ENCODE results near the gene GAGE12J. TPM values are rescaled to one million over a fixed set of nuclear protein-coding genes. Genes with fewer than 3 reads are reported as not detected.

The GAGE12J gene
- total and polyA plus RNA-seq, 9 of the 15 experiments (the other 6 are each of a cell fraction or from before 2014, with no cell fraction given), result 0.20 to 0.84 (median 0.64) TPM; not detected in 5

GRCh38 chrX:49290215-49290614 is 31.6 kb upstream of the GAGE12J start (continued):
- TF ChIP-seq, protein P1, sequence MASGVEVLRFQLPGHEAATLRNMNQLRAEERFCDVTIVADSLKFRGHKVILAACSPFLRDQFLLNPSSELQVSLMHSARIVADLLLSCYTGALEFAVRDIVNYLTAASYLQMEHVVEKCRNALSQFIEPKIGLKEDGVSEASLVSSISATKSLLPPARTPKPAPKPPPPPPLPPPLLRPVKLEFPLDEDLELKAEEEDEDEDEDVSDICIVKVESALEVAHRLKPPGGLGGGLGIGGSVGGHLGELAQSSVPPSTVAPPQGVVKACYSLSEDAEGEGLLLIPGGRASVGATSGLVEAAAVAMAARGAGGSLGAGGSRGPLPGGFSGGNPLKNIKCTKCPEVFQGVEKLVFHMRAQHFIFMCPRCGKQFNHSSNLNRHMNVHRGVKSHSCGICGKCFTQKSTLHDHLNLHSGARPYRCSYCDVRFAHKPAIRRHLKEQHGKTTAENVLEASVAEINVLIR (CRISPR knock-in tag; IDR thresholded peaks at IDR 0.05), result no peak

- ChIA-PET CTCF (ENCODE audit: low intra/inter-chr PET ratio) (interaction anchor here (0.5 to 1.6 kb wide), 2 partner anchors 463 to 777 kb away, joined by 3 read pairs; no protein-coding TSS in a partner anchor), POLR2A (interaction anchor here (0.6 kb wide), 1 partner anchor 18 kb away, joined by 4 read pairs; no protein-coding TSS in a partner anchor)
- DNase-seq (ENCODE audit: extremely low read depth in 1 of 4, low spot score in 3 of 4) (peak; percentile 58 to 86 (median 64)), ATAC-seq (peak; percentile 98), FAIRE-seq (peak; percentile 97)
- peaks cover 4 to 13% of the 10 kb centered on the region in 2 experiments; a peak in 4 of 5 replicates for H3K4me1 ChIP-seq (replicated peaks in 1 of 2; ENCODE audit: control insufficient read depth in 2 of 2, insufficient read depth in 2 of 2, low read length in 2 of 2)
- no peak overlapping the region; a peak in 1 of 4 replicates for H3K9ac ChIP-seq (ENCODE audit: insufficient read depth in 1 of 2, low read depth in 2 of 2, low read length in 2 of 2)
- H3K9me1 ChIP-seq (ENCODE audit: control insufficient read depth, insufficient read depth, low read length), result no peaks in the 10 kb centered on the region
- no peaks in the 10 kb centered on the region for H3K9me3 ChIP-seq (replicated peaks; ENCODE audit: control insufficient read depth, insufficient read depth, low read depth, low read length)
- WGBS (ENCODE audit: insufficient coverage, low coverage, missing lambda C conversion rate), result 6% methylated on average over 11 of the region's 11 CpGs
- no TSS peak for BruUV-seq (replicated peaks)
- H3K27ac ChIP-seq (ENCODE audit: extremely low read depth, low read depth, low read length), result no peak overlapping the region
- H3K36me3 ChIP-seq (ENCODE audit: control insufficient read depth, insufficient read depth, low read length), result no peaks in the 10 kb centered on the region
- intact Hi-C loops (cut with micrococcal nuclease) (loop anchor here (2.0 to 5.0 kb wide), 3 partner anchors 345 to 546 kb away; no protein-coding TSS in a partner anchor), in situ Hi-C loops (cut with MboI) (loop anchor here (10.0 kb wide), 1 partner anchor 243 kb away; the partner anchor contains the start of gene GAGE12C)
- no peaks in the 10 kb centered on the region for H4K20me1 ChIP-seq (replicated peaks; ENCODE audit: control insufficient read depth, insufficient read depth, low read length)
- H2AFZ ChIP-seq (ENCODE audit: low read depth, low read length), result peak overlapping the region; percentile 75
- no peaks in the 10 kb centered on the region for H3K27me3 ChIP-seq (ENCODE audit: control insufficient read depth in 2 of 2, insufficient read depth in 2 of 2, low read length in 2 of 2)
- H3K4me3 ChIP-seq, result no peak overlapping the region
- H3K79me2 ChIP-seq (ENCODE audit: control insufficient read depth, insufficient read depth, low read length), result no peaks in the 10 kb centered on the region
- peak overlapping the region; percentile 31; the same call in 1 of the 2 replicates for H3K4me2 ChIP-seq (ENCODE audit: insufficient read depth, low read length)
- TF ChIP-seq GATAD2B (IDR thresholded peaks at IDR 0.05; ENCODE audit: borderline replicate concordance), result no peak
- peak; percentile 68; the same call in 1 of the 2 replicates for TF ChIP-seq EHMT2 (IDR thresholded peaks at IDR 0.05)
- TF ChIP-seq, protein P2, sequence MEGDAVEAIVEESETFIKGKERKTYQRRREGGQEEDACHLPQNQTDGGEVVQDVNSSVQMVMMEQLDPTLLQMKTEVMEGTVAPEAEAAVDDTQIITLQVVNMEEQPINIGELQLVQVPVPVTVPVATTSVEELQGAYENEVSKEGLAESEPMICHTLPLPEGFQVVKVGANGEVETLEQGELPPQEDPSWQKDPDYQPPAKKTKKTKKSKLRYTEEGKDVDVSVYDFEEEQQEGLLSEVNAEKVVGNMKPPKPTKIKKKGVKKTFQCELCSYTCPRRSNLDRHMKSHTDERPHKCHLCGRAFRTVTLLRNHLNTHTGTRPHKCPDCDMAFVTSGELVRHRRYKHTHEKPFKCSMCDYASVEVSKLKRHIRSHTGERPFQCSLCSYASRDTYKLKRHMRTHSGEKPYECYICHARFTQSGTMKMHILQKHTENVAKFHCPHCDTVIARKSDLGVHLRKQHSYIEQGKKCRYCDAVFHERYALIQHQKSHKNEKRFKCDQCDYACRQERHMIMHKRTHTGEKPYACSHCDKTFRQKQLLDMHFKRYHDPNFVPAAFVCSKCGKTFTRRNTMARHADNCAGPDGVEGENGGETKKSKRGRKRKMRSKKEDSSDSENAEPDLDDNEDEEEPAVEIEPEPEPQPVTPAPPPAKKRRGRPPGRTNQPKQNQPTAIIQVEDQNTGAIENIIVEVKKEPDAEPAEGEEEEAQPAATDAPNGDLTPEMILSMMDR (IDR thresholded peaks at IDR 0.05 in 2 of 3, conservative IDR thresholded peaks at IDR 0.05 in 1 of 3; ENCODE audit: insufficient read depth in 2 of 3, low read depth in 1 of 3, low read length in 3 of 3), result peak; percentile 73 to 90 (median 76)
- TF ChIP-seq RFX1 (IDR thresholded peaks at IDR 0.05), result no peak
- TF ChIP-seq CBX3 (IDR thresholded peaks at IDR 0.05; ENCODE audit: borderline replicate concordance in 1 of 2, low read length in 2 of 2), result no peak
- TF ChIP-seq ZFPM2 (CRISPR knock-in tag; IDR thresholded peaks at IDR 0.05), result no peak
- TF ChIP-seq, protein P3, sequence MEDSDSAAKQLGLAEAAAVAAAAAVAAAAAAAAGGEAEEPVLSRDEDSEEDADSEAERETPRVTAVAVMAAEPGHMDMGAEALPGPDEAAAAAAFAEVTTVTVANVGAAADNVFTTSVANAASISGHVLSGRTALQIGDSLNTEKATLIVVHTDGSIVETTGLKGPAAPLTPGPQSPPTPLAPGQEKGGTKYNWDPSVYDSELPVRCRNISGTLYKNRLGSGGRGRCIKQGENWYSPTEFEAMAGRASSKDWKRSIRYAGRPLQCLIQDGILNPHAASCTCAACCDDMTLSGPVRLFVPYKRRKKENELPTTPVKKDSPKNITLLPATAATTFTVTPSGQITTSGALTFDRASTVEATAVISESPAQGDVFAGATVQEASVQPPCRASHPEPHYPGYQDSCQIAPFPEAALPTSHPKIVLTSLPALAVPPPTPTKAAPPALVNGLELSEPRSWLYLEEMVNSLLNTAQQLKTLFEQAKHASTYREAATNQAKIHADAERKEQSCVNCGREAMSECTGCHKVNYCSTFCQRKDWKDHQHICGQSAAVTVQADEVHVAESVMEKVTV (CRISPR knock-in tag; IDR thresholded peaks at IDR 0.05), result peak; percentile 54; the same call in 1 of the 2 replicates
- TF ChIP-seq BDP1 (IDR thresholded peaks at IDR 0.05; ENCODE audit: insufficient read depth, insufficient read length), result no peak
- TF ChIP-seq, protein P4, sequence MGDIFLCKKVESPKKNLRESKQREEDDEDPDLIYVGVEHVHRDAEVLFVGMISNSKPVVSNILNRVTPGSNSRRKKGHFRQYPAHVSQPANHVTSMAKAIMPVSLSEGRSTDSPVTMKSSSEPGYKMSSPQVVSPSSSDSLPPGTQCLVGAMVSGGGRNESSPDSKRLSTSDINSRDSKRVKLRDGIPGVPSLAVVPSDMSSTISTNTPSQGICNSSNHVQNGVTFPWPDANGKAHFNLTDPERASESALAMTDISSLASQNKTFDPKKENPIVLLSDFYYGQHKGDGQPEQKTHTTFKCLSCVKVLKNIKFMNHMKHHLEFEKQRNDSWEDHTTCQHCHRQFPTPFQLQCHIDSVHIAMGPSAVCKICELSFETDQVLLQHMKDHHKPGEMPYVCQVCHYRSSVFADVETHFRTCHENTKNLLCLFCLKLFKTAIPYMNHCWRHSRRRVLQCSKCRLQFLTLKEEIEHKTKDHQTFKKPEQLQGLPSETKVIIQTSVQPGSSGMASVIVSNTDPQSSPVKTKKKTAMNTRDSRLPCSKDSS (IDR thresholded peaks at IDR 0.05; ENCODE audit: low read depth, partially characterized antibody), result no peak
- TF ChIP-seq CBX5 (IDR thresholded peaks at IDR 0.05; ENCODE audit: borderline replicate concordance, low read depth), result no peak
- no peak for TF ChIP-seq DIDO1 (tag; IDR thresholded peaks at IDR 0.05; ENCODE audit: low read depth)
- TF ChIP-seq MECOM (CRISPR knock-in tag; IDR thresholded peaks at IDR 0.05), result no peak
Measured at GRCh38 chrX:49291615-49292337, 30.1 kb upstream of the GAGE12J start.

All from K562 (cell line).